GM23248 (cell line): ENCODE data around the gene TMA7. TPM values are rescaled to one million over a fixed set of nuclear protein-coding genes. Genes with fewer than 3 reads are reported as not detected.

Experiments
- DNase-seq: peaks from one replicate; pipeline ENCODE4 v3.0.0-alpha.2; 2015
- H2AFZ ChIP-seq: fragments of 200-600 bp; sonication (generic); 2 replicates; pipeline ENCODE4 v1.6.1; 2016; ENCODE audit warnings: antibody characterized with exemption
- H3F3A ChIP-seq: fragments of 200-600 bp; sonication (generic); 2 replicates; pipeline ENCODE4 v1.6.1; 2016; ENCODE audit warnings: mild to moderate bottlenecking, antibody characterized with exemption, mixed run types; ENCODE audit not compliant: insufficient read depth
- H3K27ac ChIP-seq: fragments of 200-600 bp; sonication (generic); 2 replicates; pipeline ENCODE4 v1.5.1; 2016; ENCODE audit warnings: mild to moderate bottlenecking
- H3K27me3 ChIP-seq: fragments of 200-600 bp; sonication (generic); replicated peaks from 2 replicates; pipeline ENCODE4 v1.6.1; 2016; ENCODE audit warnings: mild to moderate bottlenecking; ENCODE audit not compliant: insufficient read depth
- H3K36me3 ChIP-seq: fragments of 200-600 bp; sonication (generic); 2 replicates; pipeline ENCODE4 v1.6.1; 2016; ENCODE audit warnings: low read depth, mild to moderate bottlenecking
- H3K4me1 ChIP-seq: fragments of 200-600 bp; sonication (generic); 2 replicates; pipeline ENCODE4 v1.6.1; 2016; ENCODE audit warnings: mild to moderate bottlenecking; ENCODE audit not compliant: insufficient read depth
- H3K4me2 ChIP-seq: fragments of 200-600 bp; sonication (generic); one replicate; pipeline ENCODE4 v1.6.1; 2016; ENCODE audit warnings: mild to moderate bottlenecking; ENCODE audit not compliant: unreplicated experiment
- H3K4me3 ChIP-seq: fragments of 200-600 bp; sonication (generic); 2 replicates; pipeline ENCODE4 v1.5.1; 2016; ENCODE audit warnings: mild to moderate bottlenecking
- H3K79me2 ChIP-seq: fragments of 200-600 bp; sonication (generic); 2 replicates; pipeline ENCODE4 v1.6.1; 2016; ENCODE audit warnings: mild to moderate bottlenecking; ENCODE audit not compliant: insufficient read depth
- H3K9ac ChIP-seq: fragments of 200-600 bp; sonication (generic); 2 replicates; pipeline ENCODE4 v1.6.1; 2016; ENCODE audit warnings: mild to moderate bottlenecking
- H3K9me2 ChIP-seq: fragments of 200-600 bp; sonication (generic); 2 replicates; pipeline ENCODE4 v1.6.1; 2016; ENCODE audit warnings: mixed run types, mild to moderate bottlenecking, moderate library complexity; ENCODE audit not compliant: insufficient read depth
- H3K9me3 ChIP-seq: fragments of 200-600 bp; sonication (generic); one replicate; pipeline ENCODE4 v1.6.1; 2017; ENCODE audit warnings: low read depth
- H4K20me1 ChIP-seq: fragments of 200-600 bp; sonication (generic); 2 replicates; pipeline ENCODE4 v1.6.0; 2016; ENCODE audit not compliant: insufficient read depth
- EZH2 ChIP-seq: fragments of 200-600 bp; sonication (generic); IDR thresholded peaks from 2 replicates; pipeline ENCODE4 v1.6.1; 2018; ENCODE audit warnings: antibody characterized with exemption, mild to moderate bottlenecking; ENCODE audit not compliant: insufficient read depth, poor library complexity, severe bottlenecking
- EZH2phosphoT487 ChIP-seq: fragments of 200-600 bp; sonication (generic); IDR thresholded peaks from 2 replicates; pipeline ENCODE4 v1.6.1; 2018; ENCODE audit warnings: antibody characterized with exemption, moderate library complexity, mild to moderate bottlenecking, low read depth; ENCODE audit not compliant: insufficient read depth
- WGBS, 2 experiments: methylation state at CpG; one replicate each; pipeline ENCODE4 v1.1.6; 2015 to 2017; ENCODE audit warnings: low lambda C conversion rate in 2 of 2, low coverage in 1 of 2; ENCODE audit errors: missing lambda C conversion rate in 2 of 2; 5-methylcytosine and 5-hydroxymethylcytosine counted together
- in situ Hi-C: fragments of 300-500 bp; cut with MboI; formaldehyde crosslinking; loops from 2 replicates; pipeline ENCODE4 v1.15.0; 2020
- polyA plus RNA-seq: library from polyadenylated mRNA; unstranded; fragments of >200 nt; fragmentation: Nextera tagmentation; extraction: Ambion mirVana; gene quantifications from 2 replicates; pipeline ENCODE4 v1.2.1, GENCODE V29; 2016
- total RNA-seq: library from RNA; depleted of rRNA; stranded (reverse); fragments of >200 nt; shearing (Covaris generic); gene quantifications from 2 replicates; pipeline ENCODE4 v1.2.3, GENCODE V29; 2014

TMA7 gene
- total and polyA plus RNA-seq, 2 experiments from 2014 or later = 244 to 552 TPM

DNA sequence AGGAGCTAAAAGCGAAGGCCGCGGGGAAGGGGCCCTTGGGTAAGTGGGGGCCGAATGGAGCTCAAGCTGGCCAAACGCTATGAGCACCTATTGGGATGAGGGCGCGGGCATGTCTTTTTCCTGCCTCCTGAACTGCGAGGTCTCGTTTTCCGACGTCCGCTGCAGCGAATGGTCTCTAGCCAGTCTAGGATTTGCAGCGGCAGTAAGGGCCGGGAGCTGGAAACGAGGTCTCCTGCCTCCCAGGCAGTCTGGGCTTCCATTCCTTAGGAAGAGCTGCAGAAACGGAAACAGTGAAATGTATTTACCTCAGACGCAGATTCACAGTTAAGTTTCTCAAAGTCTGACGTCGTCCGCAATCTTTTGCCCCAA lies 517 bp downstream of the TMA7 start:
- Histone ChIP-seq H3K4me1 (peaks cover 10% of the 10 kb centered on the region), H3K27ac (peak overlapping the region; percentile 78), H3K4me3 (peak overlapping the region; percentile 87), H3K9me2 (no peaks in the 10 kb centered on the region), H3K79me2 (peaks cover 55% of the 10 kb centered on the region), H3K27me3 (no peaks in the 10 kb centered on the region), H4K20me1 (0 out of 2 replicates have a peak, but pooled peaks cover 5% of the 10 kb centered on the region), H2AFZ (peak overlapping the region; percentile 88), H3K9ac (peak overlapping the region; percentile 88), H3F3A (peaks cover 24% of the 10 kb centered on the region), H3K36me3 (peaks cover 15% of the 10 kb centered on the region), H3K4me2 (peak overlapping the region; percentile 80), H3K9me3 (no peaks in the 10 kb centered on the region)
- TF ChIP-seq EZH2 (no peak), EZH2phosphoT487 (no peak)
- 1 to 2% methylated on average over 21 of the region's 21 CpGs for WGBS, 2 experiments
- DNase-seq = peak; percentile 59
- in situ Hi-C loops = no loop called here

DNA sequence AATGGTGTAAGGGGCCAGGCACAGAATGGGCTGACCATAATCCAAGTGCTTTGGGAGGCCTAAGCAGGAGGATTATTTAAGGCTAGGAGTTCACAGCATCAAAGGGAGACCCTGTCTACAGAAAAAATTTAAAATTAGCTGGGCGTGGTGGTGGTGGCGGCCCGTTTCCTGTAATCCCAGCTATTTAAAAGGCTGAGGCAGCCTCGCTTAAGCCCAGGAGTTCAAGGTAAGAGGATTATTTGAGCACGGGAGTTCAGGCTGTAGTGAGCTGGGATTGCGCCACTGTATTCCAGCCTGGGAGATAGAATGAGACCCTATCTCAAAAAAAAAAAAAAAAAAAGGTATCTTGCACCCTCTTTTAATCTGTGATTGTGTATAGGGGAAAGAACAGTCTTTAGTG lies 1.9 kb downstream of the TMA7 start:
- no peak overlapping the region for H2AFZ ChIP-seq
- H3K9me2 ChIP-seq = no peaks in the 10 kb centered on the region
- no peaks in the 10 kb centered on the region for H3K27me3 ChIP-seq
- 72 to 79% methylated on average over 6 of the region's 6 CpGs for WGBS, 2 experiments
- no peak for TF ChIP-seq EZH2phosphoT487
- TF ChIP-seq EZH2 = no peak
- peak overlapping the region; percentile 80 for H3K4me2 ChIP-seq
- H3K36me3 ChIP-seq = peaks cover 15% of the 10 kb centered on the region
- peaks cover 61% of the 10 kb centered on the region for H3K79me2 ChIP-seq
- H4K20me1 ChIP-seq = 0 out of 2 replicates have a peak, but pooled peaks cover 5% of the 10 kb centered on the region
- H3K27ac ChIP-seq = no peak overlapping the region
- H3K9me3 ChIP-seq = no peaks in the 10 kb centered on the region
- in situ Hi-C loops = no loop called here
- H3K4me1 ChIP-seq = peaks cover 14% of the 10 kb centered on the region
- H3K4me3 ChIP-seq = peak overlapping the region; percentile 87
- no peak for DNase-seq
- peak overlapping the region; percentile 88 for H3K9ac ChIP-seq
- H3F3A ChIP-seq = peaks cover 31% of the 10 kb centered on the region

DNA sequence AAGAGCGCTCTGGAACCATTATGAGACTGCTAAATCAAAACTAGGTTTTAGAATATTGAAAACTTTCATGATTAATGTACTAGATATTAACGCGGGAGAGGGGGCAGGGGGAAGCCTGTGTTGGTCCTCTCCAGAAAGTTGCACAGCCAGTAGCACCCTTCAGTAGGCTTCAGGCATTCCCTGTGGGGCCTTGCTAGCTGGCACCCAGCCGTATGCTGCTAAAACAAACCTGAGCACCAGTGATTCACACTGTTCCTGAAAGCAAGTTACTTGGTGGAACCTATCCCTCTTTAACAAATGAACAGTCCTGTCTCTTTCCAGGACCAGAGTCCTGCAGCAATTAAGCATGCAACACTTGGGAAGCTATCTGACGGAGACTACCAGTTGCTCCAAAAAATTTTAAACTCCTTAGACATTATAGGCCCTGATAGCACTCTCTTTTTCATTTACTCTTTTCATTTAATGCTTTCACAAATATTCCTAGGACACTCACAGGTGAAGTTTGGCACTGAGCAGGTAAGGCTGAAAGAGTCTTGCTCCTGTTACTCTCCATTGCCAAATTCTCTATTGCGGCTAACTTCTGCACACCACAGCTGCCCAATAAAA lies 5.3 kb downstream of the TMA7 start:
- Histone ChIP-seq H3K4me1 (peaks cover 22% of the 10 kb centered on the region), H3K27me3 (no peaks in the 10 kb centered on the region), H3F3A (peaks cover 35% of the 10 kb centered on the region), H3K79me2 (peaks cover 68% of the 10 kb centered on the region), H3K4me3 (peak overlapping the region; percentile 89), H4K20me1 (0 out of 2 replicates have a peak, but pooled peaks cover 5% of the 10 kb centered on the region), H2AFZ (no peak overlapping the region), H3K9me3 (no peaks in the 10 kb centered on the region), H3K27ac (no peak overlapping the region; the same call in 1 of the 2 replicates), H3K4me2 (peak overlapping the region; percentile 82), H3K36me3 (peaks cover 15% of the 10 kb centered on the region), H3K9ac (peak overlapping the region; percentile 87), H3K9me2 (no peaks in the 10 kb centered on the region)
- TF ChIP-seq EZH2 (no peak), EZH2phosphoT487 (no peak)
- no peak for DNase-seq
- WGBS, 2 experiments = 77 to 79% methylated on average over 6 of the region's 6 CpGs
- in situ Hi-C loops = no loop called here

GRCh38 chr3:48446043-48446424 lies 6.0 kb downstream of the TMA7 start:
- Histone ChIP-seq H3K79me2 (peaks cover 62% of the 10 kb centered on the region), H3K9me2 (no peaks in the 10 kb centered on the region), H3K27ac (peak overlapping the region; percentile 75), H3K9me3 (no peaks in the 10 kb centered on the region), H3K4me3 (peak overlapping the region; percentile 89), H3K36me3 (peaks cover 15% of the 10 kb centered on the region), H3K4me2 (peak overlapping the region; percentile 82), H3F3A (peaks cover 35% of the 10 kb centered on the region), H4K20me1 (0 out of 2 replicates have a peak, but pooled peaks cover 5% of the 10 kb centered on the region), H2AFZ (peak overlapping the region; percentile 97), H3K27me3 (no peaks in the 10 kb centered on the region), H3K9ac (peak overlapping the region; percentile 87), H3K4me1 (peaks cover 21% of the 10 kb centered on the region)
- no peak for DNase-seq
- no peak for TF ChIP-seq EZH2
- TF ChIP-seq EZH2phosphoT487 = no peak
- in situ Hi-C loops = no loop called here
- 16 to 17% methylated on average over 6 of the region's 6 CpGs for WGBS, 2 experiments
